GM21423 (cell line): Measurements from ENCODE around the gene CNTN1.

Source experiments
- ATAC-seq: cut with Tn5 transposase; IDR thresholded peaks from one replicate; pipeline ENCODE4 v1.9.1; 2021; ENCODE audit warnings: mild to moderate bottlenecking, moderate library complexity; ENCODE audit not compliant: unreplicated experiment

CNTN1 gene

DNA sequence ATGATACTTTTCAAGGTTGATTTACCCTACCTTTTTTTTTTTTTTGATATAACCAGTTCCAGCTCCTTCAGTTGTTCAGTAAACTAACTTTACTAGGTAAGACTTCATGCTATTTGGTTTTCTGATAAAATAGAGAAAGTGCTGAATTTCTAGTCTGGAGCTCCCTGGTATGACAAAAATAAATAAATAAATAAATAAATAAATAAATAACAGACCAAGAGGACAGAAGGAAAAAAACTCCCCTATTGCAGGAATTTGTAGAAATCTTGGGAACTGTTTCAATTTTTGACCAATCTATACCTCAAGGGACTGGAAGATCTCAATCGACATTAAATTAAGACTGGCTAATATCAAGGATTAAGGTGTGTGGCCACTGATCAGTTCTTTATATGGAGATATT, 265.2 kb downstream of the CNTN1 start:
- ATAC-seq, result no peak

DNA sequence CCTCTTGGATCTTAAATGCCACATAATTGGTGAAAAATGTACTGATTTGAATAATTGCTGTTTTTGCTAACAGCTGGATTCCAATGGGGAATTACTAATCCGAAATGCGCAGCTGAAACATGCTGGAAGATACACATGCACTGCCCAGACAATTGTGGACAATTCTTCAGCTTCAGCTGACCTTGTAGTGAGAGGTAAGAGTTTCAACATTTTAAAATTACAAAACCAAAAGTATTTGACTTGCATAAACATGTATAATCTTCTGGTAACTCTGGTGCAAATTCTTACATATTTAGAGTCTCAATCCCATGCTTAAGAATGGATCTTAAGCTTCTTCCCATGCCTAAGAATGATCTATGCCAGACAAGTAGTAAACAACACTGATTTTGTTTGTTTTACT, 266.8 kb downstream of the CNTN1 start:
- ATAC-seq, result no peak

DNA sequence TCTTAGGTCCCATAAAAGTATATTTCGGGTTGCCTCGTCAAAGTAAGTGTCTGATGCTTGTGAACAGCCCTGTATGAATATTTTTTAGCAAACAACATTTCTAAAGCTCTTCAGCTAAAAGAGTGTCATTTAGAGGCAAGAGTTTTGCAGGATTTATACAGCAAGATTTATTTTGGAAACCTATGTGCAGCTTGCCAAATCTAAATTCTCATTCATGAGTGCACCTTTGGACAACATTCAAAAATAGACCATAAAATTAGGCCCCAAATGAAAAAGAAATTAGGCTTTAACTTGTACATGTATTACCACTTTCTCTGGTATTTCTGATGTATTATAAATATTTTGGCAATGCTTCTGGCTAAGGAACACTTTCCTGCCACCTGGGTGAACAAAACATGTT, 271.5 kb downstream of the CNTN1 start:
- ATAC-seq, result no peak

DNA sequence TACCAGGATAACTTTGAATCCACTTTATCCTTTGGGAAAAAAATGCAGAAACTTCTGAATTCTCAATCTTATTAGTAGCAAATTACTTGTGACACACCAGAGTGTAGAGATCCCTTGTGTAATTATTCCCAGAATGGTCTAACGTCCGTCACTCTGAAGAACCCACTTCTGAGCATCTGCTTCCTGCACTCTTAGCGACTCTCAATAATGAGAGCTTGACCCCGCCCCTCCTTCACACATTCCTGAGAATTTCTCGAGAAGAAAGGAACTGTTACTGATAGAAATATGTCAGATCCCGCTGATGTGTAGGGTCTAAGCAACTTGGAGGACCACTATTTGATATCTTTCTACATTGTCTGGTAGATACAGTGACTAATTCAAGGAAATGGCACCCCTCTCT, 277.6 kb downstream of the CNTN1 start:
- ATAC-seq, result no peak

DNA sequence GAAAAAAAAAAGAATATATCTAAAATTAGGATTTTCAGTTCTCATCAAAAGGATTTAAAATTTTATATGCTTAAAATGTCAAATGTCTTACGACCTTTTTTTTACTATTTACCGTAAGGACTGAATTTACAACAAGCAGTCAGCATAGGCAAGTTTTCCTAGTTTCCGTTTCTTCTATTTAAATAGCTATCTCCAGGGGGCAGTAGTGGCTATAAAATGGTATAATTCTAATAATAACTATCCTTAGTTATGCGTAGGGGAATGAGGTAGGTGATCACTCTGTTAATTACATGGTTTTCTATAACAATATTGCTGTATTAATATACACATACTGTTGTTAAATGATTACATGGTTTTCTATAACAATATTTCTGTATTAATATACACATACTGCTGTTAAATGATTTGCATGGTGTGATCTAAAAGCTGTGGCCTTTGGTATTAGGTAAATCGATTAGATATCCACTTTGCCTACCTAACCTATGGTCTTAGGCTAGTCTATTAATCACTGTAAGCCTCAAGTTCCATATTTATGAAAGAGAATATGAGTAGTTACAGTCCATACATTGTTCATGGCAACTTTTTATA, 278.2 kb downstream of the CNTN1 start:
- no peak for ATAC-seq

DNA sequence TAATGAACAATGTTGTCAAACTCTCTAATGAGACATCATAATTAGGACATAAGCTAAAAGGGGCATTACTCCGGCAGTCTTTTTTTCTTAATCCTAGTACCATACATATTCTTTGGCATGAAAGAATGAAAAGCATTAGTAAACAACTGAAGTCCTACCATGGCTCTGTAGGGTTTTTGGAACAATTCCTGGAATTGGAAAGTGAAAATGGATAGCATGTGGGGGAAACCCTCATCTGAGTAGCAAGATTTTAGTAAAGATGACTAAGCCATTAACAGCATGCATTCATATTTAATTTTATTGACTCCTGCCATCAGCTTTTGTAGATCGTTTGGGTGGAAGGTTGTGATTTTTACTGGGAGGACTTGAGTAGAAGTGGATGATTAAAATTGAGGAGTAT, 279.7 kb downstream of the CNTN1 start:
- ATAC-seq, result no peak

DNA sequence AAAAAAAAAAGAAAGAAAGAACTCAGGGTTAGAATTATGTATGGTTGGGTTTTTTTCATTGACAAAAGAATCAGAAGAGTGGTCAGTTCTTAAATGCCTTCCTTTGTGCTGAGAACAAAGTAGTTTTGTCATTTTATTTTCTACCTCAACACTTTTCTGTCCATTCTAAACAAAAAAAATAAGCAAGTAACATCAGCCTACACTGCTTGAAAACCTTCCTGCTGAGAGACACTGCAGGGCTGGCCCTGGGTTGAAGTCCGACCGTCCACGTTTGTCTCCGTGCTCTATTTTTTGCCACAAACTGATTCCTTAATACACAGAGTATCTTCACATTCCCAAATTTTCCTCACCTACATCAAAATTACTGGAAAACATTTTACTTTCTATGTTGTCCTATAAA, 284.3 kb downstream of the CNTN1 start:
- no peak for ATAC-seq

DNA sequence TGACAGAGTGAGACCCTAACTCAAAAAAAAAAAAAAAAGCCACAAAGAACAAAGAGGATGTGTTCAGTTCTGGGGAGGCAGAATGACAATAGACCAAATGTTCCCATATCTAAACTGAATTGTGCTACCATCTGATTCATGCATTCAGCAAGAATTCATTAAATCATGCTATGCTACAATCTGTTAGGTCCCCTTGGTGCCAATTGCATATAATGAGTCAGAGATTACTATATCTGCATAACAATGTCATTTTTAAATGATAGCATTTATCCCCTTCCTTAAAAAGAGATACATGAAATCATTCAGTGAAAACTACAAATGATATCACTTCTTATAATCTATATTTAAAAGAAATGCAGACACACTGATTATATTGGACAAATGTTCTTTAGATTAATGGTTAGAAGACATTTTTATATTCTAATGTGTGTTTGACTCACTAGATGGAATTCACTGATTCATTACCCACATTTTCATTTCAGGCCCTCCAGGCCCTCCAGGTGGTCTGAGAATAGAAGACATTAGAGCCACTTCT, 288.3 kb downstream of the CNTN1 start:
- ATAC-seq, result no peak

DNA sequence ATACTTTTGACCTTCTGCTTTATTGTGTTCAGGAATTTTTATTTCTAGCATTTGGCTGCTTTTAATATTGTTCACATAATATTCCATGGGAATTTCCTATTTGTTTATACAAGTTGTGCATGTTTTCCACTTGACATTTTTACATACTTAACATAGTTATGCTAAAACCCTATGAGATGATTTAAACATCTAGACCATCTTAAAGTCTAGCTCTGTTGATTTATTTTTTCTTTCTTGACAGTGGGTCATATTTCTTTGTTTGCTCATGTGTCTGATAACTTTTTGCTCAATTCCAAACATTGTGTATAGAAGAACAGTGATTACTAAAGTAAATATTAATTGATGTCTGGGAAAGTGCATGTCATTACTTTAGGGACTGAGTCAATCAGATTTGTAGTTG, 293.8 kb downstream of the CNTN1 start:
- no peak for ATAC-seq

DNA sequence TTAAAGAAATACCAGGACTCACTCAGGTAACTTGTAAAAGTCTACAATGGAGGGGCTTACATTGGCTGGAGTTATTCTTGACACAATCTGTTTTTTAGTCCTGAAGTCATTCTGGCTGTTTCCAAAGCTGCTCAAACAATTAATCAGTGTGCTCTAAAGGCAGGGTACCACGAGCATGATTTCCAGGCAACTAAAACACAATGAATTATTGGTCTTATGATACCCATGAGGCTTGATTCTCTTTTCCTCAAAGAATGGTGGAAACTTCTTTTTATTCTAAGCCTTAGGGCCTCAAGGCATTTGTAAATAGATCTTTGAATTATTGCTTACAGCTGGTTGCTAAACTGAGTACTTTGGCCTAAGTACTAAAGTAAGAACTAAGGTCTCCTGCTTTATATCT, 296.1 kb downstream of the CNTN1 start:
- ATAC-seq, result no peak

DNA sequence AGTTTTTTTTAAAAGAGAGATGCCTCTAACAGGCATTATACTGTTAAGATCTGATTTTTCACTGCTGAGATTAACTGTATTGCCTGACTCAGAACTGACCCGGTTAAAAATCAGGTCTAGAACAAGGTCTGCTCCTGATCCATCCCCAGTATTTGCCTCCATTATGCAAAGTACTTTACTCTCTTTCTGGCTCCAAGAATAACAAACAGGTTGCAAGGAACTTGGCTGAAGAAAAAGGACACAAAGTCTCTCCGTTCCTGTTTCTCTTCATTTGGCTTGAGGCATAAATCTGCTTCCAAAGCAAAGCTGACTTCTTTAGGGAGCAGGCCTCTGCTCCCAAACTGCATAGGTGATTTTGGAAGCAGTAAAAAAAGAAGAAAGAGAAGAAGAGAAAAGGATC, 296.6 kb downstream of the CNTN1 start:
- no peak for ATAC-seq

DNA sequence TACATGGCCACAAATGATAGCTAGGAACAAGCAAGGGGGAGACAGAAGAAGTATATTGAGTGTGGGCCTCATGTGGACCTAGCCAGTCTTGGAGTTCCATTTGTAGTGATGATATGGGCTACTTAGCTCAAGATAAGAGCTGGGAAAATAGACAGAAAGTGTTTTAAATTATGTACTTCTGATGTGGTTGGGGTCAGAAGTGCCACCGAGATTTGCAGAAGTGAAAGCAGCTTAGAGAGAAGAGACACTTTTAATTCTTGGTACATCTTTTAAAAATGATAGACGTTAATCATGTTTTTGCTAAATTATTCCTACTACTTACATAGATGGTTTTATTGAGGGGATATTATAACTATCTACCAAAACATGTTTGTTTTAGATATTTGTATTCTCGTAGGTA, 297.5 kb downstream of the CNTN1 start:
- ATAC-seq, result no peak

DNA sequence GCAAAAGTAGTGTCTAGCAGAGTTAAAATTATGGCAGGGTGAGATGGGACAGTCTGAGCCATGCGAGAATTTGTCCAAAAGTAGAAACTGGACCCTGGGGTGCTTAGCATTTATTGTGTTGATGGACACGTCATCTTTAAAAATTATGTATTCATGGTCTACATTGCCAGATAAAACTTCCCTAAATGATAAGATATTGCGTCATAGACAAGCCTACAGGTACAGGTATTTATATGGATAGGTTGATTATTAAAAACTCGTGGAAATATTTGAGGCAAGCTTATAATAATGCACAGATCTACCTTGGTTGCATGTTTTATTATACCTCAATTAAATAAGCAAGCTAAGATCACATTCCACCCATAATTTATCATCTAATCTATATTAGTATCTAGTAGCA, 299.9 kb downstream of the CNTN1 start:
- no peak for ATAC-seq

DNA sequence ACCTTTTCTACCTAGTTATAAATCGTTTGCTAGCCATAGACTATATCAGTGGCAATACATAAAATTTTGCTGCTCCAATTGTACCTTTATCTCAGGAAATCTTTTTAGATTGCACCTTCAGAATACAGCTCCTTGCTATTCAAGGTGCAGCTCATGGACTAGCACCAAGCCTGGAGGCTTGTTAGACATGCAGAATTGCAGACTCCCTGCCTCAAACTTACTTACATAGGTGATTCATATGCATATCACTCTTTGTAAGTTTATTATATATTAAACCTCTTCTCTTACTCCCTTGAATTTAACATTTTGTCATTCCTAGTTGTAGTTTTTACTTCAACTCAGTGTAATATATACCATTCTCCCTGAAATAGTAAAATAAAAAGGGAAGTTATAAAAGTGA, 300.4 kb downstream of the CNTN1 start:
- ATAC-seq, result no peak

DNA sequence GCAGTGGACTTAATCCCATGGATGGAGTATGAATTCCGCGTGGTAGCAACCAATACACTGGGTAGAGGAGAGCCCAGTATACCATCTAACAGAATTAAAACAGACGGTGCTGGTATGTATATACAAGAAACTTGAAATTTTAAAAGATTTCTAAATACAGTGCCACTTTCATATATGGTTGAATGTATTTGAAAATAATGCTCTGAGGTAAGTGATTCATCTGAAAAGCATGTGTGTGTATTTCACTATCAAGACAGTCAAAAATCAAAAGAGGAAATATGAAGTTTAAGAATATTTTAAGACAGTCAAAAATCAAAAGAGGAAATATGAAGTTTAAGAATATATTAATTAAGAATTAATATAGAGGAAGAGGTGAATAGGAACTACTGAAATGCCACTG, 300.9 kb downstream of the CNTN1 start:
- ATAC-seq, result no peak

DNA sequence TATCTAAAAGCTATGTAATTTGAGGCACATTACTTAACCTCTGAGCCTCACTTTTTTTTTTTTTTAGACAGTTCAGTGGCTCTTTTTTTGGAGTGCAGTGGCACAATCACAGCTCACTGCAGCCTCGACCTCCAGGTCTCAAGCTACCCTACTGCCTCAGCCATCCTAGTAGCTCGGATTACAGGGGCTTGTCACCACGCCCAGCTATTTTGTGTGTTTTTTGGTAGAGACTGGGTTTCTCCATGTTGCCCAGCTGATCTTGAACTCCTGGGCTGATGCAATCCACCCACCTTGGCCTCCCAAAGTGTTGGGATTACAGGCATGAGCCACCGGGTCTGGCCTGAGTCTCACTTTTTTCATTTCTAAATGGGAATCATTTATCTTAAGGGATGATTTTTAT, 303.9 kb downstream of the CNTN1 start:
- ATAC-seq, result no peak

DNA sequence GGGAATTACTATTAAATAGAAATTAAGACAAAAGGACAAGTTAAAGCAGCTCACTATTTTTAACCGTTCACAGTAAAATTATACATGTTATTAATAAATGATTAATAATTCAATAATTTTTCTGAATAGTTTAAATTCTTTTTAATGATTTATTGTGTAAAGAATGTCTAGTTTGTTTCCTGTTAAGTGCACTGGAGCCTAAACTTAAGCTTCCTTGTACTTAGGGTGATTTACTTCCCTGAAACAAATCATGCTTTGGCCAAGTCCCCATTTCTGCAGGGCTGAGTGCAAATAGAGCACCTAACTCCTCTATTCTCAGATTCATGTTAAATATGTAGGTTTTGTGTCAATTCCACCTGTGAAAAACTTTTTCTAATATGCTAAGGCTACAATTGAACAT, 307.0 kb downstream of the CNTN1 start:
- ATAC-seq, result no peak

DNA sequence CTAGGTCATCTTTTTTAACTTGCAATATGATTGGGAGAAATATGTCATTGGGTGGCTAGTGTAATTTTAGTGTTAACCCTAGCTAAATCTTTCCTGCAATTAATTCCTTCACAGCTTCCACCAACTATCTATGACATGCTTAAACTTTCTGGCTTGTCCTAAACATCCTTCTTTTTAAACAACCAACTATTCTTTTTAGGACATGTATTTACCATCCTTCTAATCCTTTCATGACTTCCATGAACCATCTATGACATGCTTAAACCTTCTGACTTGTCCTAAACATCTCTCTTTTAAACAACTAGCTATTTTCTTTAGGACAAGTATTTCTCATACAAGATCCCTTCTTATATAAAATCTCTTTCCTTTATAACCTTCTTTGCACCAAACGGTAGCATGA, 316.2 kb downstream of the CNTN1 start:
- no peak for ATAC-seq

DNA sequence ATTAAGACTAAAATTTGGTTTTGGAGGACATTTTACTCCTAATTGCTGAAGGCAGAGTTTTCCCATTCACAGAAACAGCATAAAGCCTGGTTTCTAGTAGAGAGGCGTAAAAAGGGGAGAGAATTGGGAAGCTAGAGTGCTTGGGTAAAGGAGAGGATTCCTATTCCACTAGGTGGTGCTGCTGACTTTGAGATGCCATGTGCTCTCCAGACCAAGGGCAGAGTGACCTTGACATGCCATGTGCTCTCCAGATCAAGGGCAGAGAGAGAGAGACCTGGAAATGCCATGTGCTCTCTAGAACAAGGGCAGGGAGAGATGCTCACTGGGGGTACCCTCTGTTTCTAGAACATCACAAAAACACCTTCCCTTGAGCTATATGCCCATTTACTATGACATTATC, 319.7 kb downstream of the CNTN1 start:
- ATAC-seq, result no peak

DNA sequence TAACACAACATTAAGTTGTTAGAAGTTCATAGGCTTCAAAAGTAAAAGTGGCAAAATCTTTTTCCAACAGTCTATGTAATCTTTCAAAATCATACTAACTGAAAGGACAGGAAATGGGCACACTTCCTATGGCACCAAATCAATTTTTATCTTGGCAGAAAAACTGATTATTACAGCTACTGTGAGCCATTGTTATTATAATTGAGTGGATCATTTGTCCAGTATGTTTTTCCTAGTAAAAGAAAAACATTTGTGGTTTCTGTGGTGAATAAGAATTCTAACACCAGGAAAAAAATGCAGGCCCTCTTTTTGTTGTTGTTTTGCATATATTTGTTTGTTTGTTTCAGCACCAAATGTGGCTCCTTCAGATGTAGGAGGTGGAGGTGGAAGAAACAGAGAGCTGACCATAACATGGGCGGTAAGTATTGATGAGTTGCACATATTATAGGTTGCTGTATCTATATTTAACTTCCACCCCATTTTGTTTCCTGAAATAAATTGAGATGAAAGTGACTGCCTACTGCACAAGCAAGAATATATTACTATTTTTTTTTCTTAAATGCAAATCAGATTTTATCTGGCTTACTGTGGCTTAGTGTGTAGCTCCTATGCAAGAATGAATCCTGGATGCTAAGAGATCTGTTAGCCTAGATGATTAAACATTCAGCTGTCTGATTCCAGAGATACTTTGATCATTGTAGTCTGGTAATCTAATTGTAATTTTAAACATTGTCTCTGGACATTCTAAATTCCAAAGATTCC, 321.8 kb downstream of the CNTN1 start:
- no peak for ATAC-seq

DNA sequence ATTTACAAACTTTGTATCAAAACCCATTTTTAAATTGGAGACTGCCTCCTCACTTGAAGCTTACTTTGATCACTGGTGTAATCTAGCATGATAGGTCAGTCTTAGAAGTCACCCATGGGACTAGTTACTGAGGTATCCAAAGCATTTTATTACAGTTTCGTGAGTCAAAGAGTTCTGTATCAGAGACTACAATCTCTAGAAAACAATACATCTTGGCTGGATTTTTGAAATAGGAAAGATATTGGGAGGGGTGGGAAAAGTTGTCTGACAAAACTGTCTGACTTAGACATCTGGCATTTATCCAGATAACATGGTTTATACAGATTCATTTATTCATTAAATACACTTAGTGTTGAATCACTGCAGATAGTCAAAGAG, 322.4 kb downstream of the CNTN1 start:
- no peak for ATAC-seq

DNA sequence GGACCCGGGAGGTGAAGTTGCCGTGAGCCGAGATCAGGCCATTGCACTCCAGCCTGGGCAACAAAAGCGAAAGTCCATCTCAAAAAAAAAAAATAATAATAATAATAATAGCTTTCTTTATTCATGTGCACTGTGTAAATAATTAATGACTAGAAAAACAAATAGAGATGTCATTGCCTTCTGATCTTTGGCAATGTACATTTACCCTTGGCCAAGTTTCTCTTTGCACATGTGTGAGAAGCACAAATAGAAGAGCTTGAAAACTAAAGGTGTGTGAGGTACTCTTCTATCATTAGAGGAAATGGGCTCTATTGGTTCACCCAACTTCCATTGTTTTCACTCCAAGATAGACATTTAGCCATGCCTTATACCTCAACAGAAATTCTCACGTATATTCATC, 325.8 kb downstream of the CNTN1 start:
- ATAC-seq, result no peak

DNA sequence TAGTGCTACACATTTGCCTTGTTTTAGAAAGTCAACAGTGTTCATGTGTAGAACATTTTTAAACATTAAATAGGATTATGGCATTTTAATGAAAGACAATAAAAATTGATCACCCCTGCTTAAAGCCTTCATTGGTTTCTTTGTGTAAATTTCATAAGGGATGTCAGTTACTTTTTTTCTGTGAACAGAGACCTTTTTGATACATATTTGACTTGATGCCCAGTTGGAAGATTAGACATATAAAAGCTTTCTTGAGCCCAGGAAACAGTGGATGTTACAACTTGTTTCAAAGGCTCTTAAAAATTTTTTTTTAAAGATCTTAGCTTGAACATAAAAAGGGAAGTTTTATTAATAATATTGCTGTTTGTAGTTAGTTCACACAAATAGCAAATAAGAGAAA, 327.2 kb downstream of the CNTN1 start:
- ATAC-seq, result no peak
